Esophagus squamous epithelium (tissue), 4 donors: ENCODE data around the gene NOD1.

Source experiments
- CTCF ChIP-seq, 6 experiments: fragments of 450-650 bp in 4 of 6; fragments of 200-600 bp in 2 of 6; sonication (generic) in 2 of 6; IDR thresholded peaks; one replicate each; pipeline ENCODE4 v1.5.1; 2016 to 2019; ENCODE audit warnings: antibody characterized with exemption in 6 of 6, mild to moderate bottlenecking in 4 of 6, moderate library complexity in 4 of 6
- POLR2A ChIP-seq, 4 donors: fragments of 450-650 bp; IDR thresholded peaks; one replicate each; pipeline ENCODE4 v1.6.1; 2017; ENCODE audit warnings: antibody characterized with exemption in 4 of 4, mild to moderate bottlenecking in 4 of 4, moderate library complexity in 3 of 4

DNA sequence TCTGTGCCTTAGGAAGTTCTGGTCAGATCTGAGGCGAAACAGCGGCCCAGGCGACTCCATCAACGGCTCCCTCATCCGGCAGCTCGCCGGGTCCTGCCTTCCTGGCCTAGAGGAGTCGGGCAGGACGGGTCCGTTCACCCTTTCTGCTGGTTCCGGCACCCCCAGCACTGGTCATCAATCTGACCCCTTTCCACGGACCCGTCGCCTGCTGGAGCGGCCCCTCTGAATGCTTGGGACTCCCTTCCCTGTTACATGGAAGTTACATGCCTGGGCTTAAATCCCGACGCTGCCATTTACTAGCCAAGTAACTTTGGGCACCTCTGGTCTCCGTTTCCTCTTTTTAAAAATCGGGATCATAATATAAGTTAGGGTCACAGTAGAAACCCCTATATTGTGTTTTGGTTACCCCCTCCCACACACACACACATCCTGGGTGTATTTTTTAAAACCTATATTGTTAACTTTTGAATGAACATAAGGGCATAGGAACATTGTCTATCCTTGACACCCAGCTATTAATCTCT is 26.7 kb upstream of the NOD1 start:
- TF ChIP-seq CTCF (IDR thresholded peaks at IDR 0.05) (no peak), POLR2A (IDR thresholded peaks at IDR 0.05) (no peak)
